HG03135 (cell line): ENCODE measurements around the gene ATAD3B.
"Not testable (repeated sequence)": the region's sequence is repeated elsewhere in the genome, so short reads cannot be mapped to it uniquely, and the experiment has no call there.

Source experiments
- ATAC-seq: cut with Tn5 transposase; IDR thresholded peaks from one replicate; pipeline ENCODE4 v1.9.1; 2021; ENCODE audit warnings: mild to moderate bottlenecking, moderate library complexity; ENCODE audit not compliant: unreplicated experiment

ATAD3B gene

GRCh38 chr1:1477206-1477605 is 5.6 kb downstream of the ATAD3B start:
- no peak for ATAC-seq

DNA sequence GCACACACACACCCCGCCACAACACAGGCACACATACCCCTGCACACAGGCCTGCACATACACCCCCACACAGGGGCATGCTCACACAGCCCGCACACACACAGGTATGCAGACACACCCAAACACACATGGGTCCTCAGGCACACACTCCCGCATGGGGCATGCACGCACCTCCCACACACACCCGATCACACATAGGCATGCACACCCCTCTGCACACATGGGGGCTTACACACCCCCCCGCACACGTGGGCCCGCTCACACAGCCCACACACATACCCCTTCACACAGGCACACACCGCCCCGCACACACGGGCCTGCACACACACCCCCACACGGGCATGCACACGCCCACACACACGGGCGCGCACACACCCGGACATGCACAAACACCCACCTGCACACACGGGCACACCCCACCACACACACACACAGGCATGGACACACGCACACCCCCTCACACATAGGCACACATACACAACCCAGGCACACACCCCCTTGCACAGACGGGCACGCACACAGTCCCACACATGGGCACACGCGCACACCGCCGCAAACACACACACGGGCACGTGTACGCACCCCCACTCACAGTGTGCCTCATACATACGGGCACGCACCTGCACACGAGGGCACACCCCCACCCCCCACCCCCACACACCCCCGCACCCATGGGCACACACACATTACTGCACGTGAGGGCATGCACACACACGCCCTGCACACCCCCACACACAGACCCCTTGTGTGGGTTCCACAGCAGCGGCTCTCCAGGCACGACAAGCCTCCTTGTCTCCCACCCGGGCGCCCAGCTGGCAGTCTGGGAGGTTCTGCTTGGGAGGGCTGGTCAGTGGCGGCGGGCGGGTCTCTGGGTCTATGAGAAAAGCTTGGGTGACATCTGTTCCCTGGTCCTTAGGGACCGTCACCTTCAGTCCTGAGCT is 8.3 kb downstream of the ATAD3B start:
- no peak for ATAC-seq

DNA sequence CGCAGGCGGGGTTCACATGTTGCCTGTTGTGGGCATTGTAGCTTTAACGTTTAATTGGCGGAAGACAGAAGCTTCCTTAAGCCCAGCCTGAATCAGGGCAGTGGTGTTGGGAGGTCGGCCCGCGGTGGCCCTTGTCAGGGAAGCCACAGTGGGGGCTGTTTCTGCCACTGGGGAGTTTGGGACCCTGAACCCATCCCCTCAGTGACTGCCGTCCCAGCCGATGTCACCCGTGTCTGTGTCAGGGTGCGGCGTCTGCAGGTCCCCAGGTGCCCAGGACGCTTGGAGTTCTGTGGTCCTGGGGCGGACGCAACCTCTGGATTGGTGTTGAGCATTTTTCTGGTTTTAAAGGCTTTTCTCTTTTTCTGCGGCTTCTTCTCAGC is 8.9 kb downstream of the ATAD3B start:
- ATAC-seq, result not testable (repeated sequence)

GRCh38 chr1:1481811-1482210 is 10.2 kb downstream of the ATAD3B start:
- ATAC-seq, result not testable (repeated sequence)

DNA sequence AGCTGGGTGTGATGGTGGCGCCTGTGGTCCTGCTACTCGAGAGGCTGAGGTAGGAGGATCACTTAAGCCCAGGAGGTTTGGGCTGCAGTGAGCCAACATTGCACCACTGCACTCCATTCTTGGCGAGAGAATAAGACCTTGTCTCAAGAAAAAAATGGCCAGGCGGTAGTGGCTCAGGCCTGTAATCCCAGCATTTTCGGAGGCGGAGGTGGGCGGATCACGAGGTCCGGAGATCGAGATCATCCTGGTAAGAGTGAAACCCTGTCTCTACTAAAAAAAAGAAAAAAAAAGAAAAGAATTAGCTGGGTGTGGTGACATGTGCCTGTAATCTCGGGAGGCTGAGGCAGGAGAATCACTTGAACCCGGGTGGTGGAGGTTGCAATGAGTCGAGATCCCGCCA is 11.3 kb downstream of the ATAD3B start:
- no peak for ATAC-seq

- ATAC-seq, result no peak
Observed at GRCh38 chr1:1483714-1484113, 12.1 kb downstream of the ATAD3B start.

DNA sequence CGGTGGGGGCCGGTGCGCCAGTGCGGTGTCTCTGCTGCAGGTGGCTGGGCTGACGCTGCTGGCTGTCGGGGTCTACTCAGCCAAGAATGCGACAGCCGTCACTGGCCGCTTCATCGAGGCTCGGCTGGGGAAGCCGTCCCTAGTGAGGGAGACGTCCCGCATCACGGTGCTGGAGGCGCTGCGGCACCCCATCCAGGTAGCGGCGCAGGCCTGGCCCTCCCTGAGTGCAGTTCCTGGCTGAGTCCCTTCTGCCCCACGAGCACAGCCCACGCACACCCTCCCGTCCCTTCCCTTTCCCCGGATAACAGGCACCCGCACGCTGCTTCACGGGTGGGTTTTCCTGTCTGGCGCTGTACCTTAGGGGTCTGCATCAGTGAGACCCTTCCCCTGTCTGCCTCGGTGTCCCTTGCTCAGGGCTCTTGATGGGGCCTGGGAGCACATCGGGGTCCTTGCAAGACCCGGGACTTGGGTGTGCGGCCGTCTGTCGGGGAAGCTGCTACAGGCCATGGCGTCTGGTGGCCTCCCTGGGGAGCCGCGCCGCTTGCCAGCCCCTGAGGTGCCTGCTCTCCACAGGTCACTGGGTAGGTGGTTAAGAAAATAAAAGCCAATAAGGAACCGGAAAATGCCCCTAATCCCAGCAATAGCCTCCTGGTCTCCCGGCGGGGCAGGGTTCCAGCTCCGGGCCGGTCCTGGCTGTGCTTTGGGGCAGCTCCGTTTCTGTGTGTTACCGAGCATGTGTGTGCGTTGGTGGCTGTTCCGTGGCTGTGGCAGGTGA is 13.6 kb downstream of the ATAD3B start:
- ATAC-seq, result not testable (repeated sequence)

GRCh38 chr1:1485755-1486317 is 14.3 kb downstream of the ATAD3B start:
- ATAC-seq, result not testable (repeated sequence)

- no peak for ATAC-seq
Observed at GRCh38 chr1:1487701-1488100, 16.1 kb downstream of the ATAD3B start.

GRCh38 chr1:1489231-1489630 is 17.7 kb downstream of the ATAD3B start:
- no peak for ATAC-seq

- ATAC-seq, result no peak
Observed at GRCh38 chr1:1489861-1490260, 18.3 kb downstream of the ATAD3B start.

DNA sequence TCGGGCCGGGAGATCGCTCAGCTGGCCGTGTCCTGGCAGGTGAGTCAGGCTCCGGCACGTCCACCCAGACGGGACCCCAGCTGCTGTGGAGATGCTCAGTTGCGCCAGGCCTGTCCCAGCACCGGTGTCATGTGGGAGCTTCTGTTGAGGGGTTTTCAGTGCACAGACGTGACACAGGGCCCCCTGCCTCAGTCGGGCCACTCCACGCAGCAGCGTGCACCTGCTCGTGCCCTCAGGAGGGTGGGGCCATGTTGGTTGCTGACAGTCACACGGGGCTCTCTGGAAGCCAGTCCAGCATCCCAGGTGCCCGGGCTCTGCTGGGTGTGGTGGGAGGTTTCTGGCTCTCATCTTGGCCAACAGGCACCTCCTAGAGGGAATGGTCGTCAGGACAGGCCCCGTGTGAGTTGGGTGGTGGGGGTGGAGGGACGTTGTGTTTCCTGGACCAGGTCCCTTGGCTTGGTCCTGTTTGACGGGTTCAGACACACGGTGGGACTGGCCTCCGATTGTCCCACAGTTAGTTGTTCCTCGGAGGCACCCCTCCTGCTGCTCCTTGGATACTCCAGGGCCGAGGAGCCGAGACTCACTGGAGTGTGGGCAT is 19.2 kb downstream of the ATAD3B start:
- no peak for ATAC-seq

GRCh38 chr1:1491601-1492000 is 20.0 kb downstream of the ATAD3B start:
- ATAC-seq, result no peak

DNA sequence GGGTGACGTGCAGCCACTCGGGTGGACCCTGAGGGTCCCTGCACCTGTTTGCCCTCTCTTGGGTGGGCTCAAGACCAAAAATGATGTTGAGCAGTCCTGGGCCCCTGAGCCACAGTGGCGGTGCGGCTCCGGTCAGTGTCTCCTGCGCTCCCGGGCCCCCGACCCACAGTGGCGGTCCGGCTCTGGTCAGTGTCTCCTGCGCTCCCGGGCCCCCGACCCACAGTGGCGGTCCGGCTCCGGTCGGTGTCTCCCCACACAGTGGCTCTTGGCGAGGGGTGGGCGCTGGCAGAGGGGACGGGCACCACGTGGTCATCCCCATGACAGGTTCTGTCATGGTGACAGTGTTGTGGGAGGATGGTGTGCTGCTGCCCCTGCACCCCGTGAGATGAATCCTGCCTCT is 22.7 kb downstream of the ATAD3B start:
- ATAC-seq, result not testable (repeated sequence)

GRCh38 chr1:1495461-1495975 is 24.0 kb downstream of the ATAD3B start:
- not testable (repeated sequence) for ATAC-seq

DNA sequence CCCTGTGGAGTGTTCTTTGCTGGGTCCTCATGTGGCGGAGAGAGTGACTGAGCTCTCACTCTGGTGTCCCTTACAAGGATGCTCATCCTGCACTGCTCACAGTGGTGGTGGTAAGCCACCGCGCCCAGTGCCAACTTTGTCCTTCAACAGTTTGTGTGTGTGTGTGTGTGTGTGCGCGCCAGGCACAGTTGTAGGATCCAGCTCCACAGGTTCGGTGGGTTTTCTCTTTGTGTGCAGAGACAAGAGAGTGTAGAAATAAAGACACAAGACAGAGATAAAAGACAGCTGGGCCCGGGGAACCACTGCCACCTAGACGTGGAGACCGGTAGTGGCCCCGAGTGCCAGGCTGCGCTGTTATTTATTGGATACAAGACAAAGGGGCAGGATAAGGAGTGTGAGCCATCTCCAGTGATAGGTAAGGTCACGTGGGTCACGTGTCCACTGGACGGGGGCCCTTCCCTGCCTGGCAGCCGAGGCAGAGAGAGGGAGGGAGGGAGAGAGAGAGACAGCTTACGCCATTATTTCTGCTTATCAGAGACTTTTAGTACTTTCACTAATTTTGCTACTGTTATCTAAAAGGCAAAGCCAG is 33.3 kb downstream of the ATAD3B start:
- ATAC-seq, result not testable (repeated sequence)

- ATAC-seq, result not testable (repeated sequence)
Observed at GRCh38 chr1:1505366-1505798, 33.8 kb downstream of the ATAD3B start.

DNA sequence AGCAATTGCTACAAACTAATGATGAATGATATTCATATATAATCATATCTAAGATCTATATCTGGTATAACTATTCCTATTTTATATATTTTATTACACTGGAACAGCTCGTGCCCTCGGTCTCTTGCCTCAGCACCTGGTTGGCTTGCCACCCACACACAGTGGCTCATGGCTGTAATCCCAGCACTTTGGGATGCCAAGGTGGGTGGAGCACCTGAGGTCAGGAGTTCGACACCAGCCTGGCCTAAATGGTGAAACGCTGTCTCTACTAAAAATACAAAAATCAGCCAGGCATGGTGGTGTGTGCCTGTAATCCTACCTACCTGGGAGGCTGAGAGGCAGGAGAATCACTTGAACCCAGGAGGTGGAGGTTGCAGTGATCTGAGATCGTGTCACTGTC is 34.2 kb downstream of the ATAD3B start:
- ATAC-seq, result not testable (repeated sequence)

DNA sequence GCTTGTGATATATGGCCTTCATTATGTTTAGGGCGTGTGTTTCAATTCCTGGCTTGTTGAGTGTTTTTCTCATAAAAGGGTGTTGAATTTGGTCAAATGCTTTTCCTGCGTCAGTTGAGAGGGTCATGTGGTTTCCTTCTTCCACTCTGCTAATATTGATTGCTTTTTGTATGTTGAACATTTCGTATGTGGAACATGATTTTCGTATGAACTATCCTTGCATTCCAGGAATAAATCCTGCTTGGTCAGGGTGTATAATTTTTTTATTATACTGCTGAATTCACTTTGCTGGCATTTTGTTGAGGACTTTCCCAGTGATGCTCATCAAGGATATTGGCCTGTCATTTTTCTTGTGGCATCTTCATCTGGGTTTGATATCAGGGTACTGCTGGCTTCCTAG is 35.7 kb downstream of the ATAD3B start:
- no peak for ATAC-seq

DNA sequence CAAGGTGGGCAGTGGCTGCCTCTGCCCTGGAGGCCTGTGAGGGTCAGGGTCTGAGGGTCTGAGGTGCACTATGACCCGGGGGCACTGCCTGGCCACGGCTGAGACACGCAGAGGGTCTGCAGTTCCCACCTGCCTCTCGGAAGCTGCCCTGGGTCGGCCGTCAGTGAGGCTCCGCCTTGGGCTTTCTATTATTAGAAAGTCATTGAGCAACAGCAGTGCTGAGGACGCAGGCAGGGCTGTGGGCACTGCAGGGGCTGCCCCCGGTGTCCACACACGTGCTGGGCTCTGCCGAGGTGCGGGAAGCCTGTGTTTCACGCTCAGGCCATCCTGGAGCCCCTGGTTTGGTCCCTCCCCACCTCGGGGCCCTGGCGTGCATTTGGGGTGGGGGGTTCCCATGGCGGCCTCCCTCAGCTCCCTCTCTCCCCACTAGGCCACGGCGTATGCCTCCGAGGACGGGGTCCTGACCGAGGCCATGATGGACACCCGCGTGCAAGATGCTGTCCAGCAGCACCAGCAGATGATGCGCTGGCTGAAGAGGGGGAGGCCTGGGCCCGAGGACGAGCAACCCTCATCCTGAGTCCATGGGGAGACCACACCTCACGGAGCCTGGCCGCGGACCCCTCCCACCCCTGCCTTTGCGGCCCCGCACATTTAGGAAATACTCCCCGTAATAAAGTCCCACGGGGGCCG is 37.4 kb downstream of the ATAD3B start:
- ATAC-seq, result not testable (repeated sequence)
